GM19328 (cell line): ENCODE measurements around the gene CDK5RAP3.

Source experiments
- ATAC-seq: cut with Tn5 transposase; IDR thresholded peaks from one replicate; pipeline ENCODE4 v1.9.1; 2021; ENCODE audit warnings: mild to moderate bottlenecking, moderate library complexity; ENCODE audit not compliant: unreplicated experiment

The CDK5RAP3 gene

GRCh38 chr17:47948706-47949196, 22.2 kb upstream of the CDK5RAP3 start:
- no peak for ATAC-seq

- no peak for ATAC-seq
Observed at GRCh38 chr17:47949197-47949759, 21.6 kb upstream of the CDK5RAP3 start.

- ATAC-seq = no peak
Observed at GRCh38 chr17:47949946-47950345, 21.0 kb upstream of the CDK5RAP3 start.

- ATAC-seq = no peak
Observed at GRCh38 chr17:47950448-47950847, 20.5 kb upstream of the CDK5RAP3 start.

- no peak for ATAC-seq
Observed at GRCh38 chr17:47952171-47953021, 18.5 kb upstream of the CDK5RAP3 start.

- no peak for ATAC-seq
Observed at GRCh38 chr17:47953909-47954308, 17.0 kb upstream of the CDK5RAP3 start.

GRCh38 chr17:47955497-47956461, 15.1 kb upstream of the CDK5RAP3 start:
- ATAC-seq = no peak

- ATAC-seq = no peak
Observed at GRCh38 chr17:47956791-47957590, 13.9 kb upstream of the CDK5RAP3 start.

GRCh38 chr17:47957591-47958490, 13.1 kb upstream of the CDK5RAP3 start, which contains the start of gene PRR15L:
PRR15L (minus strand) TSS chr17:47957883; CDS start chr17:47953234, 4,649 bp downstream.
- ATAC-seq = no peak

GRCh38 chr17:47959825-47960655, 10.9 kb upstream of the CDK5RAP3 start:
- no peak for ATAC-seq

GRCh38 chr17:47961406-47961805, 9.5 kb upstream of the CDK5RAP3 start:
- no peak for ATAC-seq

GRCh38 chr17:47962901-47963300, 8.0 kb upstream of the CDK5RAP3 start:
- ATAC-seq = no peak

GRCh38 chr17:47964856-47965255, 6.1 kb upstream of the CDK5RAP3 start:
- no peak for ATAC-seq

GRCh38 chr17:47966079-47966519, 4.8 kb upstream of the CDK5RAP3 start:
- ATAC-seq = no peak

GRCh38 chr17:47967607-47968252, 3.2 kb upstream of the CDK5RAP3 start:
- no peak for ATAC-seq

GRCh38 chr17:47968836-47969235, 2.1 kb upstream of the CDK5RAP3 start:
- ATAC-seq = no peak

GRCh38 chr17:47969930-47970724, 786 bp upstream of the CDK5RAP3 start:
- no peak for ATAC-seq
